Bronchial smooth muscle cell (primary cell): ENCODE measurements around the gene SLC2A2. TPM values are rescaled to one million over a fixed set of nuclear protein-coding genes. Genes with fewer than 3 reads are reported as not detected.

Source experiments
- total RNA-seq: library from RNA; depleted of rRNA; stranded (reverse); fragments of >200 nt; gene quantifications from 2 replicates; pipeline ENCODE4 v1.2.1, GENCODE V29; 2014

Gene SLC2A2
- total RNA-seq, result not detected in 2 replicates

DNA sequence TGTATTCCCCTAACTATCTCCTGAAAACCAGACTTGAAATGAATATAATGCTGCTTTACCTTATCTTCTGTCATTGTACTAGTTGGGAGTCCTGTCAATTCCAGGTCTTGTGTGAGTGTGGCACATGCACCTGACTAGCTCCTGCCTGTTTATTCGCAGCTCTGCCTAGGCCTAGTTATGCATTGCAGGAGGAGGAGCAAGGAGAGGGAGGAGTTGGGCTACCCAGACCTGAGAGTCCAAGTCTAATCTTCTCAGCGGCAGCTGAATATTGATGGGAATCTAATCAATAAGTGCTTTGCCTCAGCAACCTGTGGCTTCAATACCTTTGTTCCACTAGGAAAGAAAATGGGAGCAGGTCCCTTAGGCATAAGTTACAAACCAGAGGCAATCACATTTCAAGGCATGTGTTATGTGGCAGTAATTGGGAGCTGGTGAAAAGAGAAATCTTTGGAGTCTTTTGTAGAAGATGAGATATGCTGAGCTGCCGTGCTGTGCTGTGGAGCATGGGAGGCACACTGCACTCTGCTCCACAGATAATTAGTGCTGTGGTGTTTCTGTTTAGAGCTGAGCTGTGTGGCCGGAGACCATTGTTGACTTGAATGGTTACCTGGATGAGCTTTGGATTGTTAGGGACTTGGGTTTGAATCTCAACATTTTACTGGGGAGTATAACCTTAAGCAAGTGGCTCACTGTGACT is at the start of gene SLC2A2:
SLC2A2 (minus strand) TSS at position 124 of the 697 bp plus-strand sequence; CDS start at position 74, 50 bp downstream.

Other genes starting within 250 kb of the SLC2A2 start
- 27.7 and 82.6 TPM in 2 replicates for gene RPL22L1, start 156.5 kb downstream of the SLC2A2 start, total RNA-seq
- 6.9 and 8.4 TPM in 2 replicates for gene EIF5A2, start 118.1 kb downstream of the SLC2A2 start, total RNA-seq